Skeletal muscle tissue (tissue), 4 donors: Measurements from ENCODE around the gene RAD52. TPM values are rescaled to one million over a fixed set of nuclear protein-coding genes. Genes with fewer than 3 reads are reported as not detected.

Experiments
- H3K27ac ChIP-seq: one replicate; pipeline ENCODE4 v1.7.0; 2013; ENCODE audit warnings: mild to moderate bottlenecking, low read depth, low read length, inconsistent platforms
- H3K27me3 ChIP-seq, 3 donors: one replicate each; pipeline ENCODE4 v1.7.0; 2013; ENCODE audit warnings: low read length in 3 of 3; ENCODE audit not compliant: control insufficient read depth in 3 of 3, insufficient read depth in 3 of 3
- H3K36me3 ChIP-seq, 3 donors: one replicate each; pipeline ENCODE4 v1.7.0; 2013; ENCODE audit warnings: low read length in 3 of 3; ENCODE audit not compliant: control insufficient read depth in 3 of 3, insufficient read depth in 3 of 3
- H3K4me1 ChIP-seq, 3 donors: one replicate each; pipeline ENCODE4 v1.7.0; 2013; ENCODE audit warnings: low read length in 3 of 3, mild to moderate bottlenecking in 3 of 3; ENCODE audit not compliant: control insufficient read depth in 3 of 3, insufficient read depth in 3 of 3
- H3K4me3 ChIP-seq, 3 donors: one replicate each; pipeline ENCODE4 v1.7.0; 2013; ENCODE audit warnings: low read length in 3 of 3
- H3K9ac ChIP-seq, 3 donors: one replicate each; pipeline ENCODE4 v1.7.0; 2013; ENCODE audit warnings: low read length in 3 of 3, mild to moderate bottlenecking in 3 of 3, moderate library complexity in 2 of 3, low read depth in 1 of 3
- H3K9me3 ChIP-seq, 3 donors: one replicate each; pipeline ENCODE4 v1.7.0; 2013; ENCODE audit warnings: low read length in 3 of 3; ENCODE audit not compliant: control insufficient read depth in 3 of 3
- total RNA-seq: library from RNA; depleted of rRNA; stranded (reverse); fragments of >200 nt; gene quantifications from one replicate; pipeline ENCODE4 v1.2.3, GENCODE V29; 2014
- donor health status: Osteomylitis.

The RAD52 gene
- total RNA-seq, 1 donor from 2014 or later: 13.0 TPM

DNA sequence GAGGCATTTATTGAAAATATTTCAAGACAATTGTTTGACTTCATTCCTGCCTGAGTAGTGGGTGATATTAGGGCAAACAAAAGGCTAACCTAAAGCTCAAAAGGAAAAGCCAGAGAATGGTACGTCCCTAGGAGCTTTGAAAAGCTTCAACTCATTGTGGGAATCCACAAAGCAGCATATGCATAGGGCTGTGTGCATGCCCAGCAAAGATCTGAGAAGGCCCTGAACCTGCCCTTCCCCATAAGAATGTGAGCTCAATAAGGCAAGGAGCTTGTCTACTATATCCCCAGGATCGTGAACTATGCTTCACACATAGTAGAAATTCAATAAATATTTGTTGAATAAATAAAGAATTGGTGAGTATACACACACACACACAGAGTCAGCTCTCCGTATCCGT lies 19.1 kb upstream of the RAD52 start:
- no peak overlapping the region for H3K4me3 ChIP-seq
- H3K4me1 ChIP-seq: no peaks in the 10 kb centered on the region
- H3K36me3 ChIP-seq: no peaks in the 10 kb centered on the region
- H3K27me3 ChIP-seq: no peaks in the 10 kb centered on the region
- no peak overlapping the region for H3K9ac ChIP-seq
- no peaks in the 10 kb centered on the region for H3K9me3 ChIP-seq
- no peak overlapping the region for H3K27ac ChIP-seq

DNA sequence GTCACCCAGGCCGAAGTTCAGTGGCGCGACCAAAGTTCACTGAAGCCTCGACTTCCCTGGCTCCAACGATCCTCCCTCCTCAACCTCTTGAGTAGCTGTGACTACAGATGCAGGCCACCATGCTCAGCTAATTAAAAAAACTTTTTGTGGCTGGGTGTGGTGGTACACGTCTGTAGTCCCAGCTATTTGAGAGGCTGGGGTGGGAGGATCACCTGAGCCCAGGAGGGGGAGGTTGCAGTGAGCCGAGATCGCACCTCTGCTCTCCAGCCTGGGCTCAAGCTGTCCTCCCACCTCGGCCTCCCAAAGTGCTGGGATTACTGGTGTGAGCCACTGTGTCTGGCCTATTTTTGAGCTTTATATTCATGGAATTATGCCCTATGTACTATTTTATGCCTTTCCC lies 18.1 kb upstream of the RAD52 start:
- H3K27ac ChIP-seq: no peak overlapping the region
- no peaks in the 10 kb centered on the region for H3K27me3 ChIP-seq
- H3K9ac ChIP-seq: no peak overlapping the region
- H3K9me3 ChIP-seq: no peaks in the 10 kb centered on the region
- H3K36me3 ChIP-seq: no peaks in the 10 kb centered on the region
- H3K4me1 ChIP-seq: no peaks in the 10 kb centered on the region
- H3K4me3 ChIP-seq: no peak overlapping the region

- Histone ChIP-seq H3K27me3 (no peaks in the 10 kb centered on the region), H3K9ac (no peak overlapping the region), H3K4me1 (no peaks in the 10 kb centered on the region), H3K36me3 (no peaks in the 10 kb centered on the region), H3K4me3 (no peak overlapping the region), H3K9me3 (no peaks in the 10 kb centered on the region), H3K27ac (no peak overlapping the region)
These were observed 17.2 kb upstream of the RAD52 start for GRCh38 chr12:966724-967123.

- Histone ChIP-seq H3K9me3 (no peaks in the 10 kb centered on the region), H3K27ac (no peak overlapping the region)
These were observed 9.2 kb upstream of the RAD52 start for GRCh38 chr12:958588-959123.

GRCh38 chr12:955939-956338 lies 6.4 kb upstream of the RAD52 start:
- Histone ChIP-seq H3K9me3 (no peaks in the 10 kb centered on the region), H3K4me3 (no peak overlapping the region), H3K4me1 (peaks cover 0 to 3% (median 0%) of the 10 kb centered on the region in 3 donors), H3K27ac (no peak overlapping the region), H3K9ac (no peak overlapping the region), H3K36me3 (no peaks in the 10 kb centered on the region), H3K27me3 (no peaks in the 10 kb centered on the region)

More at GRCh38 chr12:958588-959123, 9.2 kb upstream of the RAD52 start:
- Histone ChIP-seq H3K4me3 (no peak overlapping the region), H3K27me3 (no peaks in the 10 kb centered on the region), H3K4me1 (peaks cover 0 to 3% (median 0%) of the 10 kb centered on the region in 3 donors), H3K9ac (no peak overlapping the region), H3K36me3 (no peaks in the 10 kb centered on the region)

DNA sequence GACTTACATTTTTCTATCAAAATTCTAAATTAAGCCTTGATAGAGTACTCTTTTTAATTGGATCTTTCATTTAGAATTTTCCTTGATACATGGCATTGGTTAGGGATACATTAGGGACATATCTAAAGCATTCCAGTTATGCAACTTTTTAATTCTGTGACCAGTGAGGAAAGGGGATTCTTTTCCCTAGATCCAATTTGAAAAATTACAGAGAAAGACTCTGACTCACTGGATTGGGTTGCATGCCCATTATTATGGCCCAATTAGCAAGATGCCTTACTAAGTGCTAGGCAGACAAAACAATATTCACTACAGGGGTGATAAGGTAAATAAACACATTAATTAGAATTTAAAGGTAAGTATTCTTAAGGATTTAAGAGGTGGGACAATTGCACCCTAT lies 5.2 kb upstream of the RAD52 start:
- no peaks in the 10 kb centered on the region for H3K27me3 ChIP-seq
- no peaks in the 10 kb centered on the region for H3K9me3 ChIP-seq
- no peak overlapping the region for H3K27ac ChIP-seq
- H3K9ac ChIP-seq: no peak overlapping the region
- H3K4me3 ChIP-seq: no peak overlapping the region
- H3K36me3 ChIP-seq: no peaks in the 10 kb centered on the region
- H3K4me1 ChIP-seq: peaks cover 0 to 5% (median 5%) of the 10 kb centered on the region in 3 donors

GRCh38 chr12:953776-954175 lies 4.3 kb upstream of the RAD52 start:
- Histone ChIP-seq H3K4me3 (no peak overlapping the region), H3K4me1 (peaks cover 0 to 5% (median 5%) of the 10 kb centered on the region in 3 donors), H3K27ac (no peak overlapping the region), H3K9ac (no peak overlapping the region), H3K27me3 (no peaks in the 10 kb centered on the region), H3K36me3 (no peaks in the 10 kb centered on the region), H3K9me3 (no peaks in the 10 kb centered on the region)

GRCh38 chr12:951176-951575 lies 1.7 kb upstream of the RAD52 start:
- Histone ChIP-seq H3K4me1 (peaks cover 5 to 20% (median 7%) of the 10 kb centered on the region in 3 donors), H3K9me3 (no peaks in the 10 kb centered on the region), H3K4me3 (no peak overlapping the region), H3K36me3 (peaks cover 0 to 2% (median 0%) of the 10 kb centered on the region in 3 donors), H3K27me3 (no peaks in the 10 kb centered on the region), H3K9ac (no peak overlapping the region), H3K27ac (no peak overlapping the region)

DNA sequence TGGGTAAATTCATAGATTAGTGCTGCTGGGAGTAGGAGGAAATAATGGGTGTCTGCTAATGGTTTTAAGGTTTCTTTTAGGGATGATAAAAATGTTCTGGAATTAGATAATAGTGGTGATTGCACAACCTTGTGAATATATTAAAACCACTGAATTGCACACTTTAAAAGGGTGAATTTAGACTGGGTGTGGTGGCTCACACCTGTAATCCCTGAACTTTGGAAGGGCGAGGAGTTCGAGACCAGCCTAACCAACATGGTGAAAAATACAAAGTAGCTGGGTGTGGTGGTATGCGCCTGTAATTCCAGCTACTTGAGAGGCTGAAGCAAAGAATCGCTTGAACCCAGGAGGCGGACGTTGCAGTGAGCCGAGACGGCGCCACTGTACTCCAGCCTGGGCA lies 1.3 kb downstream of the RAD52 start:
- peak overlapping the region; percentile 89 for H3K27ac ChIP-seq
- H3K4me3 ChIP-seq: peak overlapping the region; percentile 83 to 96 (median 92)
- H3K9ac ChIP-seq: peak overlapping the region in 2 of 3 donors; percentile 89 to 97
- no peaks in the 10 kb centered on the region for H3K27me3 ChIP-seq
- H3K9me3 ChIP-seq: no peaks in the 10 kb centered on the region
- peaks cover 0 to 5% (median 2%) of the 10 kb centered on the region in 3 donors for H3K36me3 ChIP-seq
- peaks cover 6 to 27% (median 10%) of the 10 kb centered on the region in 3 donors for H3K4me1 ChIP-seq

- no peak overlapping the region for H3K27ac ChIP-seq
- no peak overlapping the region for H3K9ac ChIP-seq
- peaks cover 9 to 33% (median 12%) of the 10 kb centered on the region in 3 donors for H3K4me1 ChIP-seq
- no peak overlapping the region for H3K4me3 ChIP-seq
- peaks cover 0 to 5% (median 2%) of the 10 kb centered on the region in 3 donors for H3K36me3 ChIP-seq
- no peaks in the 10 kb centered on the region for H3K27me3 ChIP-seq
- H3K9me3 ChIP-seq: no peaks in the 10 kb centered on the region
These were observed 2.9 kb downstream of the RAD52 start for GRCh38 chr12:946631-947030.
